ENCODE results near the gene TMEM59L. TPM values are rescaled to one million over a fixed set of nuclear protein-coding genes. Genes with fewer than 3 reads are reported as not detected.
A peak's percentile ranks its signal among the peaks of the same experiment; 100 is the strongest.
"Not testable (repeated sequence)": the region's sequence is repeated elsewhere in the genome, so short reads cannot be mapped to it uniquely, and the experiment has no call there.

TMEM59L gene
- total RNA-seq, 2 experiments from 2014 or later = not detected

DNA sequence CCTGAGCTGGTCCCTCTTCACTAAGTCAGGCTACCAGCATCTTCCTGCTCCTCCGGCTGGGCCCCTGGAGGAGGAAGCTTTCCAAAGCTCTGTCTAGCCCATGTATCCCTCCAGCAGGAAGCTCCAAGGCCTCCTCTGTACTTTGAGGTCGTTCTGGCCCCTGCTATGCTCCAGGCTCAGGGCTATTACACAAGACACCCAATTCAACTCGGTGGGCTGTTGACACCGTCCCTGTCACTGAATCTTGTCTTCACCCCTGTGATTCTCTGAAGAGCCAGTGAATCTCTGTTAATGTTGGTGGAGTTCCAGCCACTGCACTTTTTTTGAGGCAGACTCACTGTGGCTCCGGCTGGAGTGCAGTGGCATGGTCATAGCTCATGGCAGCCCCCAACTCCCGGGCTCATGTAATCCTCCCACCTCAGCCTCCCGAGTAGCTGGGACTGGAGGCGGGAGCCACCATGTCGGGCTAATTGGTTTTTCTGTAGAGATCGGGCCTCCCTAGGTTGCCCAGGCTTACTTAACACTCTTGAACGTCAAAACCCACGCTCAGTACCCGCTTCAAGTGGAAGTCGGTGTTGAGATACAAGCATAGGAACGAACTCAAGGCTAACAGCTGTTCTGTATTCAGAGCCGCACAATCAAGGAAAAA, 24.6 kb upstream of the TMEM59L start:
- H3K27ac Mint-ChIP-seq = peak overlapping the region; percentile 96
- ATAC-seq = no peak
- peaks cover 19% of the 10 kb centered on the region for H3K36me3 Mint-ChIP-seq (ENCODE audit: low read depth)
- peak overlapping the region; percentile 83 for H3K4me3 Mint-ChIP-seq
- H3K27me3 Mint-ChIP-seq (ENCODE audit: low read depth) = no peaks in the 10 kb centered on the region
- DNase-seq = peak; percentile 33
- no peaks in the 10 kb centered on the region for H3K9me3 Mint-ChIP-seq (ENCODE audit: insufficient read depth)
- POLR2A ChIA-PET = interaction anchor here (0.6 to 6.3 kb wide), 12 partner anchors 8 to 262 kb away, joined by 3 to 82 read pairs (median 4); partner anchors contain the start of genes ELL, FKBP8, KXD1 and UBA52
- CTCF ChIA-PET = interaction anchor here (0.7 to 5.4 kb wide), 22 partner anchors 9 to 331 kb away, joined by 3 to 56 read pairs (median 4); partner anchors contain the start of genes COPE, DDX49, ELL and FKBP8
- H3K4me1 Mint-ChIP-seq (ENCODE audit: low read depth) = peaks cover 44% of the 10 kb centered on the region

- ChIA-PET POLR2A (interaction anchor here (0.6 to 6.3 kb wide), 17 partner anchors 8 to 331 kb away, joined by 3 to 82 read pairs (median 4); partner anchors contain the start of genes COPE, DDX49, ELL and FKBP8), CTCF (interaction anchor here (0.7 to 5.4 kb wide), 27 partner anchors 10 to 330 kb away, joined by 3 to 56 read pairs (median 4); partner anchors contain the start of genes COPE, DDX49, ELL and FKBP8)
- Mint-ChIP-seq H3K4me3 (peak within 1 kb of the TSS; percentile 83), H3K36me3 (ENCODE audit: low read depth) (peaks cover 19% of the 10 kb centered on the region), H3K9me3 (ENCODE audit: insufficient read depth) (no peaks in the 10 kb centered on the region), H3K27me3 (ENCODE audit: low read depth) (no peaks in the 10 kb centered on the region), H3K27ac (peak within 1 kb of the TSS; percentile 96), H3K4me1 (ENCODE audit: low read depth) (peaks cover 47% of the 10 kb centered on the region)
- DNase-seq (peak; percentile 93), ATAC-seq (peak; percentile 79)
Measured at GRCh38 chr19:18588611-18589379, 23.9 kb upstream of the TMEM59L start, which contains the start of gene REX1BD. Gene REX1BD (plus strand): TSS chr19:18588798. CDS start chr19:18588802, 4 bp downstream.

GRCh38 chr19:18589380-18590272, 23.0 kb upstream of the TMEM59L start:
- Mint-ChIP-seq H3K36me3 (ENCODE audit: low read depth) (peaks cover 19% of the 10 kb centered on the region), H3K4me1 (ENCODE audit: low read depth) (peaks cover 49% of the 10 kb centered on the region), H3K4me3 (peak overlapping the region; percentile 83), H3K27me3 (ENCODE audit: low read depth) (peaks cover under 1% of the 10 kb centered on the region), H3K27ac (peak overlapping the region; percentile 96), H3K9me3 (ENCODE audit: insufficient read depth) (no peaks in the 10 kb centered on the region)
- ATAC-seq = peak; percentile 72
- POLR2A ChIA-PET = interaction anchor here (0.6 to 6.3 kb wide), 13 partner anchors 9 to 330 kb away, joined by 3 to 82 read pairs (median 4); partner anchors contain the start of genes COPE, DDX49, ELL and FKBP8
- peak; percentile 86 for DNase-seq
- CTCF ChIA-PET = interaction anchor here (0.7 to 5.4 kb wide), 24 partner anchors 10 to 329 kb away, joined by 3 to 56 read pairs (median 4); partner anchors contain the start of genes COPE, DDX49, ELL and FKBP8

GRCh38 chr19:18590273-18591272, 22.1 kb upstream of the TMEM59L start:
- Mint-ChIP-seq H3K9me3 (ENCODE audit: insufficient read depth) (no peaks in the 10 kb centered on the region), H3K4me3 (peak overlapping the region; percentile 83), H3K36me3 (ENCODE audit: low read depth) (peaks cover 19% of the 10 kb centered on the region), H3K27ac (peak overlapping the region; percentile 34), H3K4me1 (ENCODE audit: low read depth) (peaks cover 44% of the 10 kb centered on the region), H3K27me3 (ENCODE audit: low read depth) (peaks cover 2% of the 10 kb centered on the region)
- ChIA-PET CTCF (interaction anchor here (1.2 to 3.7 kb wide), 4 partner anchors 13 to 70 kb away, joined by 3 to 51 read pairs (median 16); partner anchors contain the start of genes ELL and KXD1), POLR2A (interaction anchor here (1.3 to 6.3 kb wide), 2 partner anchors 19 to 91 kb away, joined by 3 to 82 read pairs; partner anchors contain the start of gene UBA52)
- no peak for DNase-seq
- ATAC-seq = no peak

DNA sequence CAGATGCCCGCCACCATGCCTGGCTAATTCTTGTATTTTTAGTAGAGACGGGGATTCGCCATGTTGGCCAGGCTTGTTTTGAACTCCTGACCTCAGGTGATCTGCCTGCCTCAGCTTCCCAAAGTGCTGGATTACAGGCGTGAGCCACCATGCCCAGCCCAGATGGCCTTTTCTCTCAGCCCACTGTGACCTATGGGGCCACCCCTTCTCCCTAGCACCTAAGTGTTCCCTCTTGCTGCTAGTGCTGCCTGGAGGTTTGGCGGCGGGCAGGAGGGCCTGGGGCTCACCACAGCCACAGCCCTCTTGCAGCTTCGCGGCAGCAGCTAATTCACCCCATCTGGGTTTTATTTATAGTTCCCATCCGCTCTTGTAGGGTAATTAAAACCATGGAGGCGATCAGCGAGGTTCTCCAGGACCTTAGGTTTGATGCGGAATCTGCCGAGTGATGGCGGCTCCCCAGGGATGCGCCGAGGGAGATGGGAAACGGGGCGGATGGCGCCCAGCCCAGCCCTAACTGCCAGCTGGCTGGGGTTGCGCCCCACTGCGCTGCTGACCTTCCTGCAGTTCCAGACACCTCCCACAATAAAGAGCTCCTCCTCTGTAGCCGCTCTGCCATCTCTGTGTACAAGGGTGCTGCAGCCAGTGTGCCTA, 20.8 kb upstream of the TMEM59L start:
- ATAC-seq (no peak), DNase-seq (no peak)
- peaks cover 19% of the 10 kb centered on the region for H3K36me3 Mint-ChIP-seq (ENCODE audit: low read depth)
- H3K27ac Mint-ChIP-seq = peak overlapping the region; percentile 39
- POLR2A ChIA-PET = interaction anchor here (2.7 kb wide), 1 partner anchor 20 kb away, joined by 9 read pairs; the partner anchor contains the start of gene UBA52
- H3K9me3 Mint-ChIP-seq (ENCODE audit: insufficient read depth) = no peaks in the 10 kb centered on the region
- H3K27me3 Mint-ChIP-seq (ENCODE audit: low read depth) = peaks cover 2% of the 10 kb centered on the region
- CTCF ChIA-PET = interaction anchor here (1.0 to 2.6 kb wide), 4 partner anchors 11 to 84 kb away, joined by 3 to 14 read pairs (median 8); partner anchors contain the start of genes ELL and KXD1
- H3K4me1 Mint-ChIP-seq (ENCODE audit: low read depth) = peaks cover 37% of the 10 kb centered on the region
- H3K4me3 Mint-ChIP-seq = no peak overlapping the region

DNA sequence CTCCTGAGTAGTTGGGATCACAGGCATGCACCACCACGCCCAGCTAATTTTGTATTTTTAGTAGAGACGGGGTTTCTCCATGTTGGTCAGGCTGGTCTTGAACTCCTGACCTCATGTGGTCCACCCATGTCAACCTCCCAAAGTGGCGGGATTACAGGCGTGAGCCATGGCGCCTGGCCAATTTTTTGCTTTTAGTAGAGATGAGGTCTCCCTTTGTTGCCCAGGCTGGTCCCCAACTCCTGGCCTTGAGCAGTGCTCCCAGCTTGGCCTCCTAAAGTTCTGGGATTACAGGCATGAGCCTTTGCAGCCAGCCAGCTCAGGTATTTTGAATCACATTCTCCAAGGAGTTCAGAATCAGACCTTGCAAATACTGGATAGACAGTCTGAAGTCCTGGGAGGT, 19.9 kb upstream of the TMEM59L start:
- not testable (repeated sequence) for H3K9me3 Mint-ChIP-seq (ENCODE audit: insufficient read depth); H3K4me3 Mint-ChIP-seq; DNase-seq; ATAC-seq; H3K27ac Mint-ChIP-seq; H3K27me3 Mint-ChIP-seq (ENCODE audit: low read depth)
- POLR2A ChIA-PET = interaction anchor here (2.7 kb wide), 1 partner anchor 21 kb away, joined by 9 read pairs; the partner anchor contains the start of gene UBA52
- H3K4me1 Mint-ChIP-seq (ENCODE audit: low read depth) = peaks cover 34% of the 10 kb centered on the region
- H3K36me3 Mint-ChIP-seq (ENCODE audit: low read depth) = peaks cover 19% of the 10 kb centered on the region
- CTCF ChIA-PET = interaction anchor here (1.5 to 2.6 kb wide), 4 partner anchors 72 to 255 kb away, joined by 5 to 23 read pairs (median 14); partner anchors contain the start of gene ELL

DNA sequence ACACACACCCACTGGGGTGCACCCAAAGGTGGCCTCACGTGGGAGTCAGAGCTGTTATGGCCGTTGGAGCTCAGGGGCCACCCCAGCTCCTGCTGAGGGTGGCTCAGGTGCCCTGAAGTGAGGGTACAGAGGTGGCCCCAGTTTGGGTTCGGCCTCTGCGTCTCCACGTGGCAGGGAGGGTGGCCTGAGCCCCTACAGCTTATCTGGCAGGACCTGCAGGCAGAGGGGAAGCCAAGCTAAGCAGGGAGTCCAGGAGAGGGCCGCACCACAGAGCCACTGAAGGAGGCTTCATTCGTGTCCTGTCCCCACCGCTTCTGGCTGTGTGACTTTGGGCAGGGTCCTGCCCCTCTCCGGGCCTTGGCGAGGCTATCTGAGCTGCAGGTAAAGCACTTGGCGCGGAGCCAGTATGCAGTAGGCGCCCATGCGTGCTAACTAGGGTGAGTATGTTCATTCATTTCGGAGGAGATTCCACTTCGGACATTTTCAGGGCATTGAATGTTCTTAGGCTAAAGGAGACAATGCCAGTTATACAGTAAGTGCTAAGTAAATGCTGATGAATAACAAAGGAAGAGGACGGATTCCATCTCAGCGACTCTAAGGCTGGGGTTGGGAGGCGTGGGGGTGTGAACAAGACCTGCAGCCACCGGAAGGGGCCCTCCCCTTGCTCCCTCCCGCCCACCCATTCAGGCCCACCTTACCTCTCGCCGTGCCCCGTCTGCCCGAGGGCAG, 19.1 kb upstream of the TMEM59L start:
- DNase-seq (no peak), ATAC-seq (no peak)
- peaks cover 2% of the 10 kb centered on the region for H3K27me3 Mint-ChIP-seq (ENCODE audit: low read depth)
- peaks cover 19% of the 10 kb centered on the region for H3K36me3 Mint-ChIP-seq (ENCODE audit: low read depth)
- H3K9me3 Mint-ChIP-seq (ENCODE audit: insufficient read depth) = no peaks in the 10 kb centered on the region
- ChIA-PET CTCF (interaction anchor here (0.8 to 2.6 kb wide), 10 partner anchors 8 to 254 kb away, joined by 3 to 23 read pairs (median 6); partner anchors contain the start of genes ELL, KXD1 and UBA52), POLR2A (interaction anchor here (2.7 kb wide), 1 partner anchor 22 kb away, joined by 9 read pairs; the partner anchor contains the start of gene UBA52)
- H3K4me1 Mint-ChIP-seq (ENCODE audit: low read depth) = peaks cover 29% of the 10 kb centered on the region
- no peak overlapping the region for H3K27ac Mint-ChIP-seq
- no peak overlapping the region for H3K4me3 Mint-ChIP-seq

GRCh38 chr19:18594096-18594823, 18.4 kb upstream of the TMEM59L start:
- POLR2A ChIA-PET = interaction anchor here (2.7 kb wide), 1 partner anchor 23 kb away, joined by 9 read pairs; the partner anchor contains the start of gene UBA52
- no peak overlapping the region for H3K27ac Mint-ChIP-seq

More at GRCh38 chr19:18594096-18594823, 18.4 kb upstream of the TMEM59L start:
- peak; percentile 59 for ATAC-seq
- Mint-ChIP-seq H3K4me3 (peak overlapping the region; percentile 64), H3K9me3 (ENCODE audit: insufficient read depth) (no peaks in the 10 kb centered on the region), H3K36me3 (ENCODE audit: low read depth) (peaks cover 19% of the 10 kb centered on the region), H3K4me1 (ENCODE audit: low read depth) (peaks cover 29% of the 10 kb centered on the region), H3K27me3 (ENCODE audit: low read depth) (peaks cover 2% of the 10 kb centered on the region)
- CTCF ChIA-PET = interaction anchor here (0.8 to 2.6 kb wide), 10 partner anchors 9 to 253 kb away, joined by 3 to 23 read pairs (median 6); partner anchors contain the start of genes ELL, KXD1 and UBA52
- peak; percentile 75 for DNase-seq

Measured in activated CD8-positive, alpha-beta T cell treated with anti-CD3 and anti-CD28 coated beads, Interleukin-2, amount 10 ng/mL, durations not matched to agents 7 days and 5 days (primary cell).